ENCODE results near the gene ATP10B.

- no peak for TF ChIP-seq SUZ12 (IDR thresholded peaks at IDR 0.05; ENCODE audit: extremely low read depth, insufficient read depth, insufficient read length)
- TF ChIP-seq ZNF274 (IDR thresholded peaks at IDR 0.05; ENCODE audit: low read depth, low read length) = no peak
- no peak for TF ChIP-seq YY1 (IDR thresholded peaks at IDR 0.05; ENCODE audit: insufficient read depth, insufficient read length)
These were observed 304.9 kb downstream of the ATP10B start for GRCh38 chr5:160547061-160547460.
